Measurements from ENCODE around the gene PRLH.

- TF ChIP-seq CTCF (IDR thresholded peaks at IDR 0.05; ENCODE audit: low read depth, low read length), result no peak
- no peak for TF ChIP-seq MYC (IDR thresholded peaks at IDR 0.05; ENCODE audit: low read depth, low read length)
These were observed 34.2 kb upstream of the PRLH start for GRCh38 chr2:237532160-237532559.

Measured in NB4 (cell line).